ENCODE data around the gene NEURL2. TPM values are rescaled to one million over a fixed set of nuclear protein-coding genes. Genes with fewer than 3 reads are reported as not detected.

NEURL2 gene
- total RNA-seq, 1 experiment from 2014 or later: 3.3 TPM

GRCh38 chr20:45894797-45895196 lies 3.8 kb upstream of the NEURL2 start:
- no peaks in the 10 kb centered on the region for H3K9me3 ChIP-seq (ENCODE audit: low read depth, low read length, poor library complexity, severe bottlenecking)
- H3K27me3 ChIP-seq (replicated peaks; ENCODE audit: insufficient read depth, low read depth, low read length, poor library complexity): no peaks in the 10 kb centered on the region
- H3K4me1 ChIP-seq (ENCODE audit: insufficient read depth, low read length, poor library complexity, severe bottlenecking): peaks cover 8% of the 10 kb centered on the region
- BruUV-seq (replicated peaks): no TSS peak
- ChIA-PET CTCF (no interaction called here), POLR2A (ENCODE audit: low non-redundant PET) (no interaction called here)
- no peak for DNase-seq (ENCODE audit: low spot score)
- intact Hi-C loops (cut with micrococcal nuclease; ENCODE audit: unreplicated experiment): loop anchor here (10.0 kb wide), 1 partner anchor 70 kb away; no protein-coding TSS in a partner anchor
- H3K27ac ChIP-seq (ENCODE audit: low read depth, low read length, poor library complexity, severe bottlenecking): no peak overlapping the region
- TF ChIP-seq CTCF (conservative IDR thresholded peaks at IDR 0.05; ENCODE audit: low read depth, low read length) (no peak), EZH2 (IDR thresholded peaks at IDR 0.05; ENCODE audit: borderline replicate concordance, low read depth, low read length, poor library complexity, severe bottlenecking) (no peak)
- no peak overlapping the region for H3K4me3 ChIP-seq (ENCODE audit: low read depth, low read length, poor library complexity, severe bottlenecking)
- H3K36me3 ChIP-seq (ENCODE audit: insufficient read depth, low read length, poor library complexity, severe bottlenecking): peaks cover 26% of the 10 kb centered on the region

- peaks cover 8% of the 10 kb centered on the region for H3K4me1 ChIP-seq (ENCODE audit: insufficient read depth, low read length, poor library complexity, severe bottlenecking)
- ChIA-PET POLR2A (ENCODE audit: low non-redundant PET) (no interaction called here), CTCF (no interaction called here)
- BruUV-seq (replicated peaks): no TSS peak
- no peak overlapping the region for H3K4me3 ChIP-seq (ENCODE audit: low read depth, low read length, poor library complexity, severe bottlenecking)
- intact Hi-C loops (cut with micrococcal nuclease; ENCODE audit: unreplicated experiment): loop anchor here (10.0 kb wide), 1 partner anchor 71 kb away; no protein-coding TSS in a partner anchor
- DNase-seq (ENCODE audit: low spot score): peak; percentile 36
- H3K27me3 ChIP-seq (replicated peaks; ENCODE audit: insufficient read depth, low read depth, low read length, poor library complexity): no peaks in the 10 kb centered on the region
- H3K36me3 ChIP-seq (ENCODE audit: insufficient read depth, low read length, poor library complexity, severe bottlenecking): peaks cover 21% of the 10 kb centered on the region
- TF ChIP-seq EZH2 (IDR thresholded peaks at IDR 0.05; ENCODE audit: borderline replicate concordance, low read depth, low read length, poor library complexity, severe bottlenecking) (no peak), CTCF (conservative IDR thresholded peaks at IDR 0.05; ENCODE audit: low read depth, low read length) (no peak)
- H3K9me3 ChIP-seq (ENCODE audit: low read depth, low read length, poor library complexity, severe bottlenecking): no peaks in the 10 kb centered on the region
- no peak overlapping the region for H3K27ac ChIP-seq (ENCODE audit: low read depth, low read length, poor library complexity, severe bottlenecking)
Measured at GRCh38 chr20:45893831-45894230, 2.8 kb upstream of the NEURL2 start.

GRCh38 chr20:45892828-45893500 lies 2.0 kb upstream of the NEURL2 start:
- TSS peak; percentile 32 for BruUV-seq (replicated peaks)
- no peak overlapping the region for H3K27ac ChIP-seq (ENCODE audit: low read depth, low read length, poor library complexity, severe bottlenecking)
- peaks cover 8% of the 10 kb centered on the region for H3K4me1 ChIP-seq (ENCODE audit: insufficient read depth, low read length, poor library complexity, severe bottlenecking)
- no peak for TF ChIP-seq CTCF (conservative IDR thresholded peaks at IDR 0.05; ENCODE audit: low read depth, low read length)
- no peaks in the 10 kb centered on the region for H3K9me3 ChIP-seq (ENCODE audit: low read depth, low read length, poor library complexity, severe bottlenecking)
- CTCF ChIA-PET: no interaction called here
- H3K36me3 ChIP-seq (ENCODE audit: insufficient read depth, low read length, poor library complexity, severe bottlenecking): peaks cover 14% of the 10 kb centered on the region
- intact Hi-C loops (cut with micrococcal nuclease; ENCODE audit: unreplicated experiment): loop anchor here (10.0 kb wide), 1 partner anchor 72 kb away; no protein-coding TSS in a partner anchor
- H3K4me3 ChIP-seq (ENCODE audit: low read depth, low read length, poor library complexity, severe bottlenecking): no peak overlapping the region
- no peak for DNase-seq (ENCODE audit: low spot score)
- POLR2A ChIA-PET (ENCODE audit: low non-redundant PET): no interaction called here
- no peaks in the 10 kb centered on the region for H3K27me3 ChIP-seq (replicated peaks; ENCODE audit: insufficient read depth, low read depth, low read length, poor library complexity)

Measured in A673 (cell line).